T-helper 2 cell treated with Interferon-gamma antibody and Interleukin-4, amounts not matched to agents 100 ng/mL and 5 ng/mL, for 36 hours (primary cell): ENCODE results near the gene XRN1. TPM values are rescaled to one million over a fixed set of nuclear protein-coding genes. Genes with fewer than 3 reads are reported as not detected.
"Not testable (repeated sequence)": the region's sequence is repeated elsewhere in the genome, so short reads cannot be mapped to it uniquely, and the experiment has no call there.

Experiments
- intact Hi-C: fragments of 100-400 bp; cut with micrococcal nuclease; formaldehyde crosslinking; loops from one replicate; pipeline ENCODE4 v1.15.1; 2023
- total RNA-seq: library from RNA; stranded (reverse); gene quantifications from 2 replicates; pipeline ENCODE4 v1.2.3, GENCODE V29; 2022

The XRN1 gene
- total RNA-seq, 1 donor from 2014 or later, result 66.4 TPM

- intact Hi-C loops, result not testable (repeated sequence)
These were observed 95.1 kb downstream of the XRN1 start for GRCh38 chr3:142352698-142353097.

- intact Hi-C loops, result no loop called here
These were observed 99.4 kb downstream of the XRN1 start for GRCh38 chr3:142348460-142348859.

- intact Hi-C loops, result no loop called here
These were observed 109.8 kb downstream of the XRN1 start for GRCh38 chr3:142337994-142338393.

- intact Hi-C loops, result no loop called here
These were observed 115.4 kb downstream of the XRN1 start for GRCh38 chr3:142332390-142332789.

- intact Hi-C loops, result not testable (repeated sequence)
These were observed 123.4 kb downstream of the XRN1 start for GRCh38 chr3:142324275-142324953.

- intact Hi-C loops, result no loop called here
These were observed 127.9 kb downstream of the XRN1 start for GRCh38 chr3:142319912-142320311.

GRCh38 chr3:142319094-142319493 lies 128.7 kb downstream of the XRN1 start:
- intact Hi-C loops, result no loop called here

GRCh38 chr3:142318331-142318730 lies 129.5 kb downstream of the XRN1 start:
- intact Hi-C loops, result no loop called here

GRCh38 chr3:142315978-142316388 lies 131.9 kb downstream of the XRN1 start:
- intact Hi-C loops, result not testable (repeated sequence)

- intact Hi-C loops, result no loop called here
These were observed 132.8 kb downstream of the XRN1 start for GRCh38 chr3:142315083-142315482.

GRCh38 chr3:142310439-142310838 lies 137.4 kb downstream of the XRN1 start:
- intact Hi-C loops, result no loop called here

GRCh38 chr3:142302847-142303246 lies 145.0 kb downstream of the XRN1 start:
- intact Hi-C loops, result not testable (repeated sequence)

GRCh38 chr3:142298626-142299025 lies 149.2 kb downstream of the XRN1 start:
- intact Hi-C loops, result no loop called here

- intact Hi-C loops, result no loop called here
These were observed 151.3 kb downstream of the XRN1 start for GRCh38 chr3:142296507-142296906.

- intact Hi-C loops, result no loop called here
These were observed 159.8 kb downstream of the XRN1 start for GRCh38 chr3:142287866-142288638.

- intact Hi-C loops, result no loop called here
These were observed 162.7 kb downstream of the XRN1 start for GRCh38 chr3:142285083-142285517.

GRCh38 chr3:142282503-142282902 lies 165.3 kb downstream of the XRN1 start:
- intact Hi-C loops, result loop anchor here (5.0 kb wide), 2 partner anchors 135 to 545 kb away; partner anchors contain the start of genes RNF7 and TFDP2

GRCh38 chr3:142281474-142281873 lies 166.4 kb downstream of the XRN1 start:
- intact Hi-C loops, result loop anchor here (5.0 kb wide), 2 partner anchors 134 to 544 kb away; partner anchors contain the start of genes RNF7 and TFDP2

GRCh38 chr3:142279965-142280590 lies 167.8 kb downstream of the XRN1 start:
- intact Hi-C loops, result loop anchor here (1.0 to 5.0 kb wide), 5 partner anchors 133 to 543 kb away; partner anchors contain the start of genes RNF7 and TFDP2

- intact Hi-C loops, result no loop called here
These were observed 169.4 kb downstream of the XRN1 start for GRCh38 chr3:142278451-142278850.

- intact Hi-C loops, result no loop called here
These were observed 171.1 kb downstream of the XRN1 start for GRCh38 chr3:142276781-142277180.

- intact Hi-C loops, result no loop called here
These were observed 172.0 kb downstream of the XRN1 start for GRCh38 chr3:142275856-142276255.
